Stimulated activated CD4-positive, alpha-beta T cell treated with anti-CD3 and anti-CD28 coated beads, Interleukin-2, amount 100 ng/mL, for 48 hours (primary cell): ENCODE data around the gene S100A14.
"Not testable (repeated sequence)": the region's sequence is repeated elsewhere in the genome, so short reads cannot be mapped to it uniquely, and the experiment has no call there.

Source experiments
- DNase-seq, 2 donors: peaks; one replicate each; pipeline ENCODE4 v3.0.0-alpha.2; 2020

Gene S100A14

DNA sequence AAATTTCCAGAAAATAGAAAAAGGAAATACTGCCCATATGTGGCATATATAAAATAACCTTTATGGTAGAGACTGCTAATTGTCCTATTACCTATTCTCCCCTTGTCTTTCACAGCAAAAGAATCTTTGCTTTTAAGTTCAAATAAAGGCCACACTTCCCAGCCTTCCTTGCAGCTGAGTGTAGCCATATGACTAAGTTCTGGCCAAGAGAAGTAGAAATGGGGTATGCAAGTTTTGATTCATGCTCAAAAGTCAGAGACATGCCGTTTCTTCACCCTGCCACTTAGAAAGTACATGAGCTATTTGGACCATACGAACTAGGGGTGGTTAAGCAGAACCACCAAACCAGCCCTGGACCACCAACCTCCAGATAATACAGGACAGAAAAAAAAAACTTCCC is 32.1 kb downstream of the S100A14 start:
- DNase-seq: no peak

GRCh38 chr1:153583514-153583913 is 32.6 kb downstream of the S100A14 start:
- not testable (repeated sequence) for DNase-seq

GRCh38 chr1:153582836-153583235 is 33.3 kb downstream of the S100A14 start:
- DNase-seq: not testable (repeated sequence)

DNA sequence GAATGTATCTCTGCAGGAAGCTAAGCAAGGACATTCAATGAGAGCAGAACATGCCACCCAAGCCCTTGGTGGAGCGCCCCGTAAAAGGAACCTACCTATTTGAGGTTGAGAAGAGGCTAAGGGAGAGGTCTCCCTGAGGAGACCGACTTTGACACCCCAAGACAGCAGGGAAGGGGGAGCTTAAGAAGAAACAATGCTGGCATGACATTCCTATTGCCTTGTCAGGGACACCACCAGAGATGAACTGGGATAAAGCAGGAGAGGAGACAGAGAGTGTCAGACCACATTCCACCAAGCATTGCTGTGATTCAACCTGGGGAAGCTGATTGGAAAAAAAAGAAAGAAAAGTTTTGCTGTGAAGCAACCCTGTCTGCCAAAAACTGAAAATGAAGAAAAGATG is 37.2 kb downstream of the S100A14 start:
- DNase-seq: no peak

DNA sequence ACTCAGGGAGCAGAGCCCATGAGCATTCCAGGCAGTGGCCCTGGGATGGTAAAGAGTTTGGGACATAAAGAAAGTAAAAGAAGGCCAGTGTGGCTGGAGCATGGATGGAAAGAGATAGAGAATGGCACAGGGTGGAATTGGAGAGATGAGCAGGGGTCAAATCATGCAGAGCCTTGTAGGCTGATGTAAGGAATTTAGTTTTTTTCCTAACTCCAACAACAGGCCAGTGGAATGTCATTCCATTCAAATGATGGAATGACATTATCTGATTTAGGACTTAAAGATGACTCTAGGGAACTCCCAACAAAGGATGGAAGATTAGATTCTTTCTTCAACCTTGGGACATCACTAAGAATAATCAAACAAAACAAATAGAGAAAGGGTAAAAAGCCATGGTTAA is 37.6 kb downstream of the S100A14 start:
- no peak for DNase-seq

- DNase-seq: no peak
Measured at GRCh38 chr1:153577624-153578051, 38.5 kb downstream of the S100A14 start.

DNA sequence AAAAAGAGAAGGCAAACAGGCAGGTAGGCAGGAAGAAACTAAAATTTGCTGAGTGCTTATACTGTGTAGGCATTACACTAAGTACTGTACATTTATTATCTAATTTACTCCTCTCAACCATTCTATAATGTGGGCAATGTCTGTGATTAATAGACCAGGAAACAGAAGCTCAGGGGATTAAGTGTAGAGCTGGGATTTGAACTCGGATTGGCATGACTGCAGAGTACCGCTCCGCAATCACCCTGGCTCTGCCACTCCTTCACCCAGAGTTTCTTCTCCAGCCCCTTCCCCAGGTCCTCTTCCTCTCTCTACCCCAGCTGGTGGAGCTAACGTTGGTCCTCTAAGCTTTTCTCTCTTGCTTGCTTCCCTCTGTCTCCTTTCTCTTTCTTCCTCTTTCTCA is 39.0 kb downstream of the S100A14 start:
- no peak for DNase-seq

DNA sequence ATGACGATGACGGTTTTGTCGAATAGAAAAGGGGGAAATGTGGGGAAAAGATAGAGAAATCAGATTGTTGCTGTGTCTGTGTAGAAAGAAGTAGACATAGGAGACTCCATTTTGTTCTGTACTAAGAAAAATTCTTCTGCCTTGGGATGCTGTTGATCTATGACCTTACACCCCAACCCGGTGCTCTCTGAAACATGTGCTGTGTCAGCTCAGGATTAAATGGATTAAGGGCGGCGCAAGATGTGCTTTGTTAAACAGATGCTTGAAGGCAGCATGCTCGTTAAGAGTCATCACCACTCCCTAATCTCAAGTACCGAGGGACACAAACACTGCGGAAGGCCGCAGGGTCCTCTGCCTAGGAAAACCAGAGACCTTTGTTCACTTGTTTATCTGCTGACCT is 40.6 kb downstream of the S100A14 start:
- DNase-seq: not testable (repeated sequence)

GRCh38 chr1:153575081-153575491 is 41.0 kb downstream of the S100A14 start:
- not testable (repeated sequence) for DNase-seq

GRCh38 chr1:153573351-153573750 is 42.8 kb downstream of the S100A14 start:
- no peak for DNase-seq

DNA sequence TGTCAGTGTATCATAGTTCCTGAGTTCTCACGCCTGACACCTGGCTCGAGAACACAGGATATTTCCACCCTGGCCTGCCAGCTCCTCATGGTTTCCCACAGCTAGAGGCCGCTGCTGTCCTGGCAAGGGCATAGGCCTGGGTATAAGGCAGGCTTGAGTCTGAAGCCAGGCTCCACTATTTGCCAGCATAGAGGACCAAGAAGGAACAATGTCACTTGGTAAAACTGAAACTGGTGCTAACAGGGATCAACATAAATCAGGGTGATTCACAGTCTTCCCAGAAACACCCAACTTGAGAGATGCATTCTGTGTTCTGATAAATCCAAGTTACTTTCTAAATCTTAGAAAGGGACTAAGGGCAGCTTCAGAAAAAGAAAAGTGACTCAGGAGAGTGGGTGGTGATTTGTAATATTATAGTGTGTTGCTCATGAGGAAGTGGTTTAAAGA is 43.5 kb downstream of the S100A14 start:
- peak; percentile 51 to 61 for DNase-seq

GRCh38 chr1:153571706-153572105 is 44.4 kb downstream of the S100A14 start:
- DNase-seq: no peak

GRCh38 chr1:153570874-153571273 is 45.3 kb downstream of the S100A14 start:
- DNase-seq: no peak

- DNase-seq: no peak
Measured at GRCh38 chr1:153569465-153569864, 46.7 kb downstream of the S100A14 start.

DNA sequence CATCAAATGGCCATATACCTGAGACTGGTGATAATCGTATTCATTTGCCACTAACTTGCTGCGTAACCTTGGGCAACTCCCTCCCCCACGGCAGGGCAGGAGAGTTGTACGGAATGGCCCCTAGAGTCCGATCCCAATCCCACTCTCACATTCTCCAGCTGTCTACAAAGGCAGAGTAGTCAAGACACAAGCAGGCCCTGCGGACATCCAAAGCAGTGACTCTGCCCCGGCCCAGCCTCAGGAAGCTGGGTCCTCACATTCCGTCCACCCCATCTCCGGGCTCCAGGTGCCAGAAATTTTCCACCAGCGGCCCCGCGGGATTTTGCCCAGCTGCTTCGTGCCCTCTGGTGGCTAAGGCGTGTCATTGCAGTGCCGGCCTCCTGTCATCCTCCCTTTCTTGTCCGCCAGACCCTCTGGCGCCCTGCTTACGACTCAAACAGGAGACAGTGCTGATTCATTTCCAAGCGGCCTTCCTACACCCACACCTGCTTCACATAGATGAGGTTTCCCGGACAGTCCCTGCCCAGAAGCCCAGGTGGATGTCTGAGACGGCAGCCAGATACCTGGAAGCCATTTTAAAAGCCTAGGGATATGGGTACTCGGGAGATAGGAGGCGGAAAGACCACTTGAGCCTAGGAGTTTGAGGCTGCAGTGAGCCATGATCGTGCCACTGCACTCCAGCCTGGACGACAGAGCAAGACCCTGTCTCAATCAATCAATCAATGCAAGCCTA is 47.6 kb downstream of the S100A14 start:
- peak; percentile 89 to 91 for DNase-seq

DNA sequence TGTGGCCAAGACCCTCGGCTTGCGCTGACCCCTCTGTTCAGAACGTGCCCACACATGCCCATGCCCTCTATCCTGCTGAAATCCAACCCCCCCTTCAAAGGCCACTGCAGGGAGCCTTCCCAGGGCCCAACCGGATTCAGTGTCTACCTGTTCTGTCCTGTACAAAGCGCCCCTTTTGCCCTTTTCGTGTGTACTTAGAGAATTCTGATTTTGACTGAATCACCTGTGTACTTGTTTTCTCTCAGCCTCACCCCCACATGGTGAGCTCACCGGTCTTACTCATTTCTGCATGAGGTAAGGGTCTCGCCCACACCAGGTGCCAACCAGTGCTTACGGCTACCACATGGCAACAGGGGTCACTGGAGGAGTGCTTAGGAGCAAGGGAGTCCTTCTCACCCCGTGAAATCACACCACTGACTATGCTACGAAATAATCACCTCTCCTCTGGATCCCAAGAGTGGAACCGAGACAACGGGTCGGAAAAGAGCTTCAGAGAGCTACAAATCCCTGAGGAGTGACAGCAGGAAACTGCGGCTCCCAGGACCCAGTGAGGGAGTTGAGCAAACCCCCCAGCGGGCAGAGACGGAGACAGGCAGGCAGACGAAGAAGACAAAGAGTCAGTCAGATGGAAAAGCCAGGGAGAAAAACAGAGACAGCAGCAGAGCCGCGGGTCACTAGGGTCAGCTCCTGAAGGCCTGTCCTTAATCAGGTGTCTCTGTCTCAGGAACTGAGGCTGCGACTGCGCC is 48.3 kb downstream of the S100A14 start:
- DNase-seq: peak; percentile 41 to 49

GRCh38 chr1:153566414-153567371 is 49.4 kb downstream of the S100A14 start:
- DNase-seq: peak; percentile 76 to 80

DNA sequence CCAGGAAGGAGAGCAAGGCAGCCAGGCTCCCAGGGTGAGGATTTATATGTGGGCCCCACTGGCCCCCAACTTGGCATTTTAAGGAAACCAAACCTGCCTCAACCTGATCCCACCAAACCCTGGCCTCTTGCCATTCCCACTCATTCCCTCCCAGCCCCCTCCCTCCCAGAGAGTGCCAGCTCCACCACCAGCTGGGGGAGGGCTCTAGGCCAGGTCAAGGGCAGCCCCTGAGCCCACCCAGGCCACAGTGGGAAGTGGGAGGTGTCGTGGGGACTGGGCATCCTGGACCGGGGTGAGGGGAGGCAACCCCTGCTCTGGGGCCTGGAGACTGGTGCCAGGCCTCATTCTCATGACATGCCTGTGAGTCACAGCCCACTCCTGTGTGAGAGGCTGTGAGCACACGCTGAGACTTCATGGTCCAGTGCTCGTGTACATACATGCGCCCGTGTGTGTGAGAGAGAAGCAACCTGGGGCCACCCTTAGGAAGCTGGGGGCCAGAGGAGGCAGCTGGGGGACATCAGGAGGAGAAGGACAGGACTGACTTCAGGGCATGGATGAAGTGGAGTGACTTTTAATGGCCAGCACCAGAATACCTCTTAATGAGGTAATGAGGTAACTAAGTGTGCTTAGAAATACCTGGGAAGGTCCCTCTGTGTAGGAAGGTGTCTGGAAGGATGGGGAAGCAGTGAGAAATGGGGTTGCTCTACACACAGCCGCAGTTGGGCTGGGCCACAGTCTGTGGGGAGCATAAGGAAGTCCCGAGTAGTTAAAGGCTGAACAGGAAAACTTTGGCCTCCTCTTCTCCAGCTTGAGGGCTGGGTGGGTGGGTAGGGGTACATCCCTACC is 50.4 kb downstream of the S100A14 start, which contains the start of gene S100A2:
Gene S100A2, minus strand, starts transcription at position 316 of the 846 bp plus-strand sequence. CDS start 1,967 bp downstream, outside the sequence.
- DNase-seq: peak; percentile 48 to 50
